Measurements from ENCODE around the gene ATP6V0A1.
"Not testable (repeated sequence)": the region's sequence is repeated elsewhere in the genome, so short reads cannot be mapped to it uniquely, and the experiment has no call there.

ATP6V0A1 gene

DNA sequence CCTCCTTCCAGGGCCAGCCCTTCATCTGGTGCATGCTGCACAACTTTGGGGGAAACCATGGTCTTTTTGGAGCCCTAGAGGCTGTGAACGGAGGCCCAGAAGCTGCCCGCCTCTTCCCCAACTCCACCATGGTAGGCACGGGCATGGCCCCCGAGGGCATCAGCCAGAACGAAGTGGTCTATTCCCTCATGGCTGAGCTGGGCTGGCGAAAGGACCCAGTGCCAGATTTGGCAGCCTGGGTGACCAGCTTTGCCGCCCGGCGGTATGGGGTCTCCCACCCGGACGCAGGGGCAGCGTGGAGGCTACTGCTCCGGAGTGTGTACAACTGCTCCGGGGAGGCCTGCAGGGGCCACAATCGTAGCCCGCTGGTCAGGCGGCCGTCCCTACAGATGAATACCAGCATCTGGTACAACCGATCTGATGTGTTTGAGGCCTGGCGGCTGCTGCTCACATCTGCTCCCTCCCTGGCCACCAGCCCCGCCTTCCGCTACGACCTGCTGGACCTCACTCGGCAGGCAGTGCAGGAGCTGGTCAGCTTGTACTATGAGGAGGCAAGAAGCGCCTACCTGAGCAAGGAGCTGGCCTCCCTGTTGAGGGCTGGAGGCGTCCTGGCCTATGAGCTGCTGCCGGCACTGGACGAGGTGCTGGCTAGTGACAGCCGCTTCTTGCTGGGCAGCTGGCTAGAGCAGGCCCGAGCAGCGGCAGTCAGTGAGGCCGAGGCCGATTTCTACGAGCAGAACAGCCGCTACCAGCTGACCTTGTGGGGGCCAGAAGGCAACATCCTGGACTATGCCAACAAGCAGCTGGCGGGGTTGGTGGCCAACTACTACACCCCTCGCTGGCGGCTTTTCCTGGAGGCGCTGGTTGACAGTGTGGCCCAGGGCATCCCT is 84.8 kb downstream of the ATP6V0A1 start:
- no peak for DNase-seq

DNA sequence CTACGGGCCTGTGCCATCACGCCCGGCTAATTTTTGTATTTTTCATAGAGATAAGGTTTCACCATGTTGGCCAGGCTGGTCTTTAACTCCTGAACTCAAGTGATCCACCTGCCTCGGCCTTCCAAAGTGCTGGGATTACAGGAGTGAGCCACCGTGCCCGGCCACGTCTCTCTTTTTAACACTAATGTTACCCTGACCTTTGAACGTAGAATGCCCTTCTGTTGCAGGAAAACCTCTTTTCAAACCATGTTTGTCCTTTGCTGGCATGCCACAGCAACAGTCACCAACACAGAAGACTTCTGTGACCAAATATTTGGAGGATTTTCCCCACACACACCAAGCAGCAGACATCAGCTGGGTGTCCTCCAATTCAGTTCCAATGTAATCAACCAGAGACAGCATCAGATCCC is 86.2 kb downstream of the ATP6V0A1 start:
- no peak for DNase-seq

DNA sequence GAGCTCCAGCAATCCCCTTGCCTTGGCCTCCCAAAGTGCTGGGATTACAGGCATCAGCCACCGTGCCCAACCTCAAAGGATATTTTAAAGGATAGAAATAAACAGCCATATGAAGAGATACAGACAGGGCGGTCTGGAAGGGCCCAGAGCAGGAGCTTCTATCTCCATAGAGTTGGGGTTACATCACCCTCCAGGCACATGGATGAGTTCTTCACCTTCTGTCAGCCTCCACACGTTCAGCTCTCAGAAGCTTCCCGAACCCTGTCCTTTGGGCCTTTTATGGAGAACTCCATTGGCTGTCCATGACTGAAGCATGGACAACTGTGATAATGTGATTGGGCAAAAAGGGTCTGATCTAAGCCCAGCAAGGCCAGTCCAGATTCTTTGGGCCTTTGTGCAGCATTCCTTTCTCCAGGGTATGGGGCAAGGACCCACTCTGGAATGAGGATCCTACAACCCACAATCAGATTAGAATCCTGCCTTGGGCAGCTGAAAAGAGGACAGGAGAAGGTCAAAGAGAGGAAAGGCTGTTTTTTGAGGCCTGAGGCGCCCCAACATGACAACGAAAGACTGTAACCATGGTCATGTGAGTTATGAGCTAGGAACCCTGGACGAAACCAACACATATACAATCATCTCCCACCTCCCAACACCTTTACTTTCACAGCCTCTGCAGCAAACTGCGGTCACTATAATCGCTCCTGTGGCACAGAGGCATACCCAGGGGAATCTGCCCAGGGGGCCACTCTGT is 87.3 kb downstream of the ATP6V0A1 start:
- DNase-seq = not testable (repeated sequence)

DNA sequence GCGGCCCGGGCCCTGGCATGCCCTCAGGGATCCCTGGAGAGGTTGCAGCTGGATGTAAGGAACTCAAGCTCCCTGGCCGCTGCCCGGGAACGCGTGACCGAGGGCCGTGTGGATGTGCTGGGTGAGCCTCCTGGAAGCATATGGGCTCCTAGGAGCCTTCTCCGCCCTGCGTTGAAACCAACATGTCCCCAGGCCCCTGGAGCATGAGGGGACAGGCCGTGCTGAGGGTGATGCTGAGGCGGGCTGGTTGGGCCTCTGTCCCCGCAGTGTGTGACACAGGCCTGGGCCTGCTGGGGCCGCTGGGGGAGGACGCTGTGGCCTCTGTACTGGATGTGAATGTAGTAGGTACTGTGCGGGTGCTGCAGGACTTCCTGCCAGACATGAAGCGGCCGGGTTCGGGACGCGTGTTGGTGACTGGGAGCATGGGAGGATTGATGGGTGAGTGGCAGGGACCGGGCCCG is 88.4 kb downstream of the ATP6V0A1 start:
- DNase-seq = no peak

DNA sequence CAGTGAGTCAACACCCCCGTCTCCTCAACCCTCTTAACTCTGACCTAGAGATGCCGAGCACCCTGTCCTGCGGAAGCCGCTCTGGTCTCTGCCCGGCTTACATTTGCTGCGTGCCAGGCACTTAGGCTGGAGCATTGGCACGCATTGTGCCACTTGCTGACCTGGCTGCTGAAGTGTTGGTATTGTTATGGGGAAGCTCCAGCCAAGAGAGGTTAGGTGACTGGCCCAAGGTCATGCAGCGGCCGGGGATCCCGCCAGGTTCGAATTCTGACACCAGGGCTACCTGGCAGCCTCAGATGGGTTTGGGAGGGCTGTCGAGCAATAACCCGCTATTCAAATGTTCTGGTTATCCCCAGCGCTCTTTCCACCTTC is 89.0 kb downstream of the ATP6V0A1 start:
- DNase-seq = no peak

DNA sequence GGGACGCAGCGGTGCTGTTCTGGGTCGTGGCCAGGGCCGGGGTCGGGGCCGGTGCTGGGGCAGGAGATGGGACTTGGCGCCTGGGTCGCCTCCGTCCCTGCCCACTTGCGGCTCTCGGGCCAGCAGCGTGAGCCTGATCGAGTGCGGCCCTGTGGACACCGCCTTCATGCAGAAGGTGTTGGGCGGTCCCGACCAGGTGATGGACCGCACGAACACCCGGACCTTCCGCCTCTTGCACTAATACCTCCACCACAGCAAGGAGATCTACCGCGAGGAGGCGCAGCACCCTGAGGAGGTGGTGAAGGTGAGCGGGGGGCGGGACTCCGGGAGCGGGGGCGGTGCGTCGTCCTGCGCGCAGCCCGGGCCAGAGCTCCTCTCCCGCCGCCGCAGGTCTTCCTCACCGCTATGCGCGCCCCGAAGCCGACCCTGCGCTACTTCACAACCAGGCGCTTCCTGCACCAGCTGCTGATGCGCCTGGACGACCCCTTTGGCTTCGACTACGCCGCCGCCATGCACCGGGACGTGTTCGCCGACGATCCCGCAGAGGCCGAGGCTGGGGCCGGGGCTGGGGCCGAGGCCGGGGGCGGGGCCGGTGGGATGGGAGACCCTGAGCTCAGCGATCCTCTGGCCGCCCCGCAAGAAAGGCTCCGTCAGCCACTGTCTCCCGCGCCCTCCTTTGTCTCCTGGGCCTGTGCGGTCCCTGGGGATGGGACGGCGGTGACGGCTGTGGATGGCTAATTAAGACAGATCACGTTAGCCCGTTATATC is 89.6 kb downstream of the ATP6V0A1 start:
- peak; percentile 79 for DNase-seq

DNA sequence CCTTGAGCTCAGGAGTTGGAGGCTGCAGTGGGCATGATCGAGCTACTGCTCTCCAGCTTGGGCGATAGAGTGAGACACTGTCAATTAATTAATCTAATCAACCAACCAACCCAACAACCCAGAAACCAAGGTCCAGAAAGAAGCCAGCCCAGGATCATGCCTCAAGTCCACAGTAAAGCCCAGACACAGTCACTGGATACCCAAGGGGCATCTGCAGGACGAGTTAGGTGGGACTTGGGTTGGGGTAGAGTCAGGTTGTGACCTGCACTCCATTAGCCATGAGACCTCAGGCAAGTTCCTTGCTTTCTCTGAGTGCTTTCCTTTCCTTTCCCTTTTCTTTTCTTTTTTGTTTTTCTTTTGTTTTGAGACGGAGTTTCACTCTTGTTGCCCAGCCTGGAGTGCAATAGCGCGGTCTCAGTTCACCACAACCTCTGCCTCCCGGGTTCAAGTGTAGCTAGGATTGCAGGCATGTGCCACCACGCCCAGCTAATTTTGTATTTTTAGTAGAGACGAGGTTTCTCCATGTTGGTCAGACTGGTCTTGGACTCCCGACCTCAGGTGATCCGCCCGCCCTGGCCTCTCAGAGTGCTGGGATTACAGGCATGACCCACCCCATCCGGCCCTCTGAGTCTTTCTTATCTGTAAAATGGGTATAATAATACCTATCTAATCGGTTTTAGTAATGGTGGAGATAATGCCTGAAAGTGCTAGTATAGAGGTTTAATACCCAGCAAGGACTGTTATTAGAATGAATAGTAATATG is 90.5 kb downstream of the ATP6V0A1 start:
- DNase-seq = no peak

DNA sequence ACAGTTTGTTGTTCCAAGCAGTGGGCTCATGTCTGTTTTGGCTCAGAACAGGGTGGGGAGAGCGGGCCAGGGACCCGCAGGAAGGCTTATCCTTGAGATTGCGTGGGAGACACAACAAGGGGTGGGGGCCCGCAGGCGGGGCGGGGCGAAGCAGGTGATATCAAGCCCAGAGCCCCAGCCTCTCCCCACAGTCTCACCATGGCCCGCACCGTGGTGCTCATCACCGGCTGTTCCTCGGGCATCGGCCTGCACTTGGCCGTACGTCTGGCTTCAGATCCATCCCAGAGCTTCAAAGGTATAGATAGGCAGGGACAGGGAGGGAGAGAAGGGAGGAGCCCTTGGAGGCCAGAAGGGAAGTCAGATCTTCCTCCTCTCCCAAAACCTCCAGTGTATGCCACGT is 94.1 kb downstream of the ATP6V0A1 start, which contains the start of gene HSD17B1:
TSS of gene HSD17B1 (plus strand) at position 188 of the 400 bp plus-strand sequence. CDS start at position 199, 11 bp downstream.
- DNase-seq = not testable (repeated sequence)

DNA sequence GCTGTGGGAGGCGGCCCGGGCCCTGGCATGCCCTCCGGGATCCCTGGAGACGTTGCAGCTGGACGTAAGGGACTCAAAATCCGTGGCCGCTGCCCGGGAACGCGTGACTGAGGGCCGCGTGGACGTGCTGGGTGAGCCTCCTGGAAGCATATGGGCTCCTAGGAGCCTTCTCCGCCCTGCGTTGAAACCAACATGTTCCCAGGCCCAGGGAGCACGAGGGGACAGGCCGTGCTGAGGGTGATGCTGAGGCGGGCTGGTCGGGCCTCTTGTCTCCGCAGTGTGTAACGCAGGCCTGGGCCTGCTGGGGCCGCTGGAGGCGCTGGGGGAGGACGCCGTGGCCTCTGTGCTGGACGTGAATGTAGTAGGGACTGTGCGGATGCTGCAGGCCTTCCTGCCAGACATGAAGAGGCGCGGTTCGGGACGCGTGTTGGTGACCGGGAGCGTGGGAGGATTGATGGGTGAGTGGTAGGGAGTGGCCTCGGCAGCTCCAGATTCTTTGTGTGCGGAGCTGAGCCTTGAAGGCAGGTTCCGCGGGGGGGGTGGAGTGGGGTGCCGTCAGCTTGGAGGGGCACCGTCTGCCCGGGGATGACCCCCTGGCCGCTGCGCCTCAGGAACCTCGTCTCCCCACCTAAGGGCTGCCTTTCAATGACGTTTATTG is 94.6 kb downstream of the ATP6V0A1 start:
- no peak for DNase-seq

DNA sequence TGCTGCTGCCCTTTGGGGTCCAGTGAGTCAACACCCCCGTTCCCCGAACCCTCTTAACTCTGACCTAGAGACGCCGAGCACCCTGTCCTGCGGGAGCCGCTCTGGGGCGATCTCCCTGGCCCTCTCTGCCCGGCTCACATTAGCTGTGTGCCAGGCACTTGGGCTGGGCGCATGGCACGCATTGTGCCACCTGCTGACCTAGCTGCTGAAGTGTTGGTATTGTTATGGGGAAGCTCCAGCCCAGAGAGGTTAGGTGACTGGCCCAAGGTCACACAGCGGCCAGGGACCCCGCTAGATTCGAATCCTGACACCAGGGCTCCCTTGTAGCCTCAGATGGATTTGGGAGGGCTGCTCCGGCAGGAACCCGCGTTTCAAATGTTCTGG is 95.2 kb downstream of the ATP6V0A1 start:
- DNase-seq = no peak

DNA sequence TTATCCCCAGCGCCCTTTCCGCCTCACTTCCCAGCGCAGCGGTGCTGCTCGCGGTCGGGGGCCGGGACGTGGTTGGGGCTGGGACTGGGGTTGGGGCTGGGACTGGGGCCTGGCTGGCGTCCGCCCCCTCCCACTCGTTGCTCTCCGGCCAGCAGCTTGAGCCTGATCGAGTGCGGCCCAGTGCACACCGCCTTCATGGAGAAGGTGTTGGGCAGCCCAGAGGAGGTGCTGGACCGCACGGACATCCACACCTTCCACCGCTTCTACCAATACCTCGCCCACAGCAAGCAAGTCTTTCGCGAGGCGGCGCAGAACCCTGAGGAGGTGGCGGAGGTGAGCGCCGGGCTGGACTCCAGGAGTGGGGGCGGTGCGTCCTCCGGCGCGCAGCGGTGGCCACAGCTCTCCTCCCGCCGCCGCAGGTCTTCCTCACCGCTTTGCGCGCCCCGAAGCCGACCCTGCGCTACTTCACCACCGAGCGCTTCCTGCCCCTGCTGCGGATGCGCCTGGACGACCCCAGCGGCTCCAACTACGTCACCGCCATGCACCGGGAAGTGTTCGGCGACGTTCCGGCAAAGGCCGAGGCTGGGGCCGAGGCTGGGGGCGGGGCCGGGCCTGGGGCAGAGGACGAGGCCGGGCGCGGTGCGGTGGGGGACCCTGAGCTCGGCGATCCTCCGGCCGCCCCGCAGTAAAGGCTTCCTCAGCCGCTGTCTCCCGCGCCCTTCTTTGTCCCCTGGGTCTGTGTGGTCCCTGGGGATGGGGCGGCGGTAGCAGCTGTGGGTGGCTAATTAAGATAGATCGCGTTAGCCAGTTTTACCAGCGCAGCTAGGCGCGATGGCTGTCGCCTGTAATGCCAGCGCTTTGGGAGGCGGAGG is 95.8 kb downstream of the ATP6V0A1 start:
- DNase-seq = peak; percentile 85

DNA sequence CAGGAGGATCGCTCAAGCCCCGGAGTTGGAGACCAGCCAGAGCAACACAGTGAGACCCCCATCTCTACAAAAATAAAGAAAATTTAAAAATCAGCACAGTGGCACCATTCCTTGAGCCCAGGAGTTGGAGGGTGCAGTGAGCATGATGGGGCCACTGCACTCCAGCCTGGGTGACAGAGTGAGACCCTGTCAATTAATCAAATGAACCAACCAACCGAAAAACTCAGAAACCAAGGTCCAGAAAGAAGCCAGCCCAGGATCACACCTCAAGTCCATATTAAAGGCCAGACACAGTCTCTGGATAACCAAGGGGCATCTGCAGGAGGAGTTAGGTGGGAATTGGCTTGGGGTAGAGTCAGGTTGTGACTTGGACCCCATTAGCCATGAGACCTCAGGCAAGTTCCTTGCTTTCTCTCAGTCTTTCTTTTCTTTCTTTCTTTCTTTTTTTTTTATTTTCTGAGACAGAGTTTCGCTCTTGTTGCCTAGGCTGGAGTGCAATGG is 96.5 kb downstream of the ATP6V0A1 start:
- no peak for DNase-seq

DNA sequence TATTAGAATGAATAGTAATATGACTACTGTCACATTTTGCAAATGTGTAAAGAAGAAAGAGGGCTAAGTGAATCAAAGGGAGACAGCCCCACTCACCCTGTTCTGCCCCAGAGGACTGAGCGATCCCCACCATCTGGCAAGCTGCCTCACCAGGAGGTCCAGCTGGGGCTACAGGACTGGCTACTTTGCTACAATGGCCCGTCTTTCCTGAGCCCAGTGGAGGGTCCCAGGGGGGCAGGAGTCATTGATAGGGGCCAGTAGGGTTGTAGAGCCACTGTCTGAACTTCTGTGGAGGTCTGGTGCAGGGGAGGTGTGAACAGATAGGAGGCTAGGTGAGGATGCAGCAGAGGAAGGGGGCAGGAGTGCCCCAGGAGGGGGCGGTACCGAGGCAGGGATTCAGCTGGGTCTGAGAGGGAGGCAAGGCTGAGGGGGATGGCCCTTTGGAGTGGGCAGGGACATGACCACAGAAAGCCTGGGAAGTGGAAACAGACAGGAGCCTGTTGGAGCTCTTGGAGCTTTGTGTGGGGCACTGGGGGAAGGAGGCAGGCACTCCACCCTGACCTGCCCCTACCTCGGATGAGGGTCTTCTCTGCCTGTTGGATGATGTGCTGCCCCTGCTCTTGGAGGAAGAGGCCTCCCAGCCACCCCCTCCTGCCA is 97.4 kb downstream of the ATP6V0A1 start:
- not testable (repeated sequence) for DNase-seq

DNA sequence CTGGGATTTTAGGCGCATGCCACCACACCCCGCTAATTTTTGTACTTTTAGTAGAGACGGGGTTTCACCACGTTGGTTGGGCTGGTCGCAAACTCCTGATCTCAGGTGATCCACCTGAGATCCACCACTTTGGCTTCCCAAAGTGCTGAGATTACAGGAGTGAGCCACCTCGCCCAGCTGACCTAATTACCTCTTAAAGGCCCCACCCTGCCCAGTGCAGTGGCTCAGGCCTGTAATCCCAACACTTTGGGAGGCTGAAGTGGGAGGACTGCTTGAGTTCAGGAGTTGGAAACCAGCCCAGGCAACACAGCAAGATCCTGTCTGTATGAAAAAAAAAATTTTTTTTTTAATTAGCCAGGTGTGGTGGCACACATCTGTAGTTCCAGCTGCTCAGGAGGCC is 100.4 kb downstream of the ATP6V0A1 start:
- no peak for DNase-seq

DNA sequence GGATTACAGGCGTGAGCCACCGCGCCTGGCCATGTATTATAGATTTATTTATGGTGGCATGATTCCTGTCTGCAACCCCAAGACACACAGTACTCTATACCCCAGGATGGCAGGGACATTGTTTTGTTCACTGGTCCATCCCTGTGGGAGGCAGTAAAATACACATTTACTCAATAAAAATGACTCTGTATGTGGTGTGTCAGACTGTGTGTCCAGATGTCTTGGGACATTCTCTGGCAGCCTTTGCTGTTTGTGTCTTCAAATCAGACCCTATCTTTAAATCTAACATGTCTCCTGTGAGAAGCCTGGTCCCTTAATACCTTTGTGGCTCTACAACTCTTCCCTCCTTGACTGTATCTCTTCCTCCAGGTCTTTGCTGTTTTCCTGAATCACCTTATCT is 101.6 kb downstream of the ATP6V0A1 start:
- no peak for DNase-seq

DNA sequence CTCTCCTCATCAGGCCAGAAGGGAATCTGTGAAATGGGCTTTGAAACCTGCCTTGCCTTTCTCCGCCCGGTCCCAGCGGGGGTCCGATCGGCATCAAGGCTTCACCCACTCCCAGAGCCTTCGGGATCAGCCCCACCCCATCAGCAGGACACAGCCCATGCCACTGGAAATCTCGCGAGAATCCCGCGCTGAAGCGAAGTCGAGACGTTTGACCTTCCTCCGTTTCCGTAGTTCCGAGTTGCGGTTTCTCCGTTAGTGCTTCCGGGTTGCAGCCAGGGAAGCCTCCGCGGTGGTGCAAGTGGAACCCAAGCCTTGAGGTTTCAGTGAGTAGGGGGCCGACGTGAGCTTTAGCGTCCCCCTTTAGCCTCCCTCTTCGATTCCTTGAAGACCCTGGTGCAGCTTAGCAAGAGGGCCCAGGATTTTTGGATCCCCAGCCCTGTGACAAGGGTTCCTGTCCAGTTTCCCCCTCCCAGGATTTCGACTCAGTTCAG is 103.3 kb downstream of the ATP6V0A1 start, which contains the start of gene COASY:
TSS of gene COASY (plus strand) at position 252 of the 491 bp plus-strand sequence. CDS start 475 bp downstream, outside the sequence.
- DNase-seq = peak; percentile 96

DNA sequence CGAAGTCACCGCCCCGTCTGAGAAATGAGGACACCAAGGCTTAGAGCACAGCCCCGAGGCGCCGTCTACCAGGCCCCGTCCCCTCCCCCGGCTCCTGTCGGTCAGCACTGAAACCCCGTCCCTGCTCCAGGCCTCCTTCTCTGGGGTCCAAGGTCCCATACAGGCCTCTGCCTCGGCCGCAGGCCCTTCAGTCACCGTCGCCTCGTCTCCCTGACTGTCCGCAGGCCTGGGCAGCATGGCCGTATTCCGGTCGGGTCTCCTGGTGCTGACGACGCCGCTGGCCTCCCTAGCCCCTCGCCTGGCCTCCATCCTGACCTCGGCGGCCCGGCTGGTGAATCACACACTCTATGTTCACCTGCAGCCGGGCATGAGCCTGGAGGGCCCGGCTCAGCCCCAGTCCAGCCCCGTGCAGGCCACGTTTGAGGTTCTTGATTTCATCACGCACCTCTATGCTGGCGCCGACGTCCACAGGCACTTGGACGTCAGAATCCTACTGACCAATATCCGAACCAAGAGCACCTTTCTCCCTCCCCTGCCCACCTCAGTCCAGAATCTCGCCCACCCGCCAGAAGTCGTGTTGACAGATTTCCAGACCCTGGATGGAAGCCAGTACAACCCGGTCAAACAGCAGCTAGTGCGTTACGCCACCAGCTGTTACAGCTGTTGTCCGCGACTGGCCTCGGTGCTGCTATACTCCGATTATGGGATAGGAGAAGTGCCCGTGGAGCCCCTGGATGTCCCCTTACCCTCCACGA is 103.9 kb downstream of the ATP6V0A1 start:
- DNase-seq = no peak

DNA sequence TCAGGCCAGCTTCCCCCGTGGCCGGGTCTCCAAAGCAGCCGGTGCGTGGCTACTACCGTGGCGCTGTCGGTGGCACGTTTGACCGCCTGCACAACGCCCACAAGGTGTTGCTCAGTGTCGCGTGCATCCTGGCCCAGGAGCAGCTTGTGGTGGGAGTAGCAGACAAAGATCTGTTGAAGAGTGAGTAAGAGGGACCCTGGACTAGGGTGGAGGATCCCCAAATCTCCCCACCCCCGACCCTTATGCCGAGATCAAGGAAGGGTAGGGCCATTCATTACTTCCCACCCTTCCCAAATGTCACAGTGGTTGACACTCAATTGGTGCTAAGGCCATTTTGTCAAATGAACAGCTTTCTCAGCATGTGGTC is 104.4 kb downstream of the ATP6V0A1 start:
- no peak for DNase-seq

DNA sequence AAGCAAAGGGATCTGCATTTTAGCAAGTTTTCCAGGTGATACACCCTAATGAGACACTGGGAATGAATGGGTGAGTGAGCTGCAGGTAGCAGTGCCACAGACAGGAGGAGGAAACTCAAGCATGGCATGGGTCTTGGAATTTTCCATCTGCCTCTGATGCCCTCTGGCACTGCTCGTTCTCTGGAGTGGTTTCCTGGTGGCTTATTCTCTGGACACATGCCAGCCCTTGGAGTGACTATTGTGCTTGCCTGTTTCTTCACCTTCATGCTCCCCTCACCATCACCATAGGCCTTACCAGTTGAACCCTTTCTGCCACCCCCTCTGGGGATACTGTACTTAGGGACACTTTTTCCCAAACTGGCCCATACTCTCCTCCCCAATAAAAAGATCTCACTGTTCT is 104.9 kb downstream of the ATP6V0A1 start:
- no peak for DNase-seq
